A673 (cell line): ENCODE results near the gene MLEC. TPM values are rescaled to one million over a fixed set of nuclear protein-coding genes. Genes with fewer than 3 reads are reported as not detected.
A peak's percentile ranks its signal among the peaks of the same experiment; 100 is the strongest.

Experiments used
- BruUV-seq: library from RNA; stranded (reverse); fragments of 400-500 nt; replicated peaks from 2 replicates; lab custom pipeline; 2021; lab: Mats Ljungman, UMichigan
- CTCF ChIA-PET: fragments of 300-600 bp; sonication (Branson Sonifier 250); formaldehyde crosslinking; loops from one replicate; lab custom pipeline; 2022; ENCODE audit warnings: antibody characterized with exemption; lab: Charles Lee
- POLR2A ChIA-PET: fragments of 300-600 bp; sonication (Branson Sonifier 250); formaldehyde crosslinking; loops from one replicate; lab custom pipeline; 2022; ENCODE audit warnings: antibody characterized with exemption; ENCODE audit not compliant: low non-redundant PET; lab: Charles Lee
- DNase-seq: peaks from one replicate; pipeline ENCODE4 v3.0.0-alpha.2; 2015; ENCODE audit warnings: low spot score
- H3K27ac ChIP-seq: fragments of 200-600 bp; sonication (generic); 2 replicates; pipeline ENCODE4 v1.5.1; 2016; ENCODE audit warnings: mixed run types, low read depth, mild to moderate bottlenecking, mixed read lengths, antibody characterized with exemption, low read length; ENCODE audit not compliant: poor library complexity, severe bottlenecking
- H3K27me3 ChIP-seq: fragments of 200-600 bp; sonication (generic); replicated peaks from 2 replicates; pipeline ENCODE4 v1.6.1; 2017; ENCODE audit warnings: mixed run types, low read depth, mild to moderate bottlenecking, mixed read lengths, antibody characterized with exemption, low read length; ENCODE audit not compliant: insufficient read depth, poor library complexity
- H3K36me3 ChIP-seq: fragments of 200-600 bp; sonication (generic); 2 replicates; pipeline ENCODE4 v1.6.1; 2016; ENCODE audit warnings: mixed run types, mild to moderate bottlenecking, mixed read lengths, antibody characterized with exemption, low read length; ENCODE audit not compliant: insufficient read depth, poor library complexity, severe bottlenecking
- H3K4me1 ChIP-seq: fragments of 200-600 bp; sonication (generic); 2 replicates; pipeline ENCODE4 v1.6.1; 2017; ENCODE audit warnings: mixed run types, mild to moderate bottlenecking, mixed read lengths, antibody characterized with exemption, low read length; ENCODE audit not compliant: insufficient read depth, poor library complexity, severe bottlenecking
- H3K4me3 ChIP-seq: fragments of 200-600 bp; sonication (generic); 2 replicates; pipeline ENCODE4 v1.5.1; 2016; ENCODE audit warnings: low read depth, mixed run types, mild to moderate bottlenecking, mixed read lengths, low read length; ENCODE audit not compliant: poor library complexity, severe bottlenecking
- H3K9me3 ChIP-seq: fragments of 200-600 bp; sonication (generic); 2 replicates; pipeline ENCODE4 v1.6.1; 2016; ENCODE audit warnings: mixed run types, low read depth, mild to moderate bottlenecking, mixed read lengths, antibody characterized with exemption, low read length; ENCODE audit not compliant: poor library complexity, severe bottlenecking
- CTCF ChIP-seq: fragments of 300-800, 200-600 bp; sonication (generic); conservative IDR thresholded peaks from 2 replicates; pipeline ENCODE4 v1.5.1; 2017; ENCODE audit warnings: low read depth, mild to moderate bottlenecking, antibody characterized with exemption, low read length, moderate library complexity, mixed read lengths
- EZH2 ChIP-seq: fragments of 200-600 bp; sonication (generic); IDR thresholded peaks from 2 replicates; pipeline ENCODE4 v1.6.1; 2017; ENCODE audit warnings: borderline replicate concordance, low read depth, mild to moderate bottlenecking, mixed read lengths, antibody characterized with exemption, low read length; ENCODE audit not compliant: poor library complexity, severe bottlenecking
- intact Hi-C: fragments of 100-400 bp; cut with micrococcal nuclease; formaldehyde crosslinking; loops from one replicate; pipeline ENCODE4 v1.10.0; 2022; ENCODE audit not compliant: unreplicated experiment
- total RNA-seq: library from RNA; stranded (reverse); gene quantifications from 2 replicates; pipeline ENCODE4 v1.2.3, GENCODE V29; 2021

MLEC gene
- total RNA-seq, 1 experiment from 2014 or later: 176 TPM

GRCh38 chr12:120689397-120690082 lies 2.6 kb downstream of the MLEC start:
- Histone ChIP-seq H3K4me1 (peaks cover 24% of the 10 kb centered on the region), H3K27ac (peak overlapping the region; percentile 98), H3K36me3 (peaks cover 11% of the 10 kb centered on the region), H3K4me3 (peak overlapping the region; percentile 93), H3K27me3 (no peaks in the 10 kb centered on the region), H3K9me3 (no peaks in the 10 kb centered on the region)
- POLR2A ChIA-PET: interaction anchor here (0.6 kb wide), 1 partner anchor 398 kb away, joined by 14 read pairs; the partner anchor contains the start of gene RNU4-2
- TF ChIP-seq EZH2: no peak
- no peak for TF ChIP-seq CTCF
- no peak for DNase-seq
- intact Hi-C loops: no loop called here
- CTCF ChIA-PET: no interaction called here
- no TSS peak for BruUV-seq

DNA sequence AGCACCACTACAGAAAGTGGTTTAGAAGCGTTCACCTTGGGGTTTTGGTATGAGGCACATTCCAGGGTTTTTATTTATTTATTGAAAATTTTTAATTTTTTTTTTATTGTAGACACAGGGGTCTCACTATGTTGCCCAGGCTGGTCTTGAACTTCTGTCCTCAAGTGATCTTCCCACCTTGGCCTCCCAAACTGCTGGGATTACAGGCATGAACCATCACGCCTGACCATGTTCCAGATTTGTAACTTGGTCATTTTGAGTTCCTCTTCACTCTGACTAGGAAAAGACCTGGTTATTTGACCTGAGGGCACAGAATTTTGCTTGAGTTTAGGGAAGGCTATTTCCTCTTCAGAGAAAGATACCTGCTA lies 3.1 kb downstream of the MLEC start:
- H3K4me1 ChIP-seq: peaks cover 24% of the 10 kb centered on the region
- H3K4me3 ChIP-seq: no peak overlapping the region
- H3K27ac ChIP-seq: no peak overlapping the region
- H3K9me3 ChIP-seq: no peaks in the 10 kb centered on the region
- peaks cover 16% of the 10 kb centered on the region for H3K36me3 ChIP-seq
- POLR2A ChIA-PET: interaction anchor here (0.6 kb wide), 1 partner anchor 399 kb away, joined by 14 read pairs; the partner anchor contains the start of gene RNU4-2
- no TSS peak for BruUV-seq
- no peak for DNase-seq
- intact Hi-C loops: no loop called here
- no peaks in the 10 kb centered on the region for H3K27me3 ChIP-seq
- CTCF ChIA-PET: no interaction called here
- TF ChIP-seq CTCF (no peak), EZH2 (no peak)

- H3K9me3 ChIP-seq: no peaks in the 10 kb centered on the region
- no peak for TF ChIP-seq EZH2
- no peak for TF ChIP-seq CTCF
- H3K36me3 ChIP-seq: peaks cover 25% of the 10 kb centered on the region
- DNase-seq: no peak
- no TSS peak for BruUV-seq
- no peaks in the 10 kb centered on the region for H3K27me3 ChIP-seq
- intact Hi-C loops: no loop called here
- H3K27ac ChIP-seq: no peak overlapping the region
- ChIA-PET POLR2A (no interaction called here), CTCF (no interaction called here)
- H3K4me3 ChIP-seq: no peak overlapping the region
- H3K4me1 ChIP-seq: peaks cover 24% of the 10 kb centered on the region
These were observed 4.0 kb downstream of the MLEC start for GRCh38 chr12:120690978-120691377.
